ENCODE results near the gene TACR1. TPM values are rescaled to one million over a fixed set of nuclear protein-coding genes. Genes with fewer than 3 reads are reported as not detected.

TACR1 gene
- total and polyA plus RNA-seq, 5 experiments from 2014 or later = 0.14 TPM; not detected in 4

GRCh38 chr2:75134860-75135259 lies 64.5 kb downstream of the TACR1 start:
- no peak for DNase-seq
- no peak overlapping the region for H3K27ac Mint-ChIP-seq
- ATAC-seq = no peak
- POLR2A ChIA-PET = no interaction called here
- H3K9me3 Mint-ChIP-seq = no peaks in the 10 kb centered on the region
- H3K4me3 Mint-ChIP-seq = no peak overlapping the region
- H3K27me3 Mint-ChIP-seq = peaks cover 0 to 4% (median 2%) of the 10 kb centered on the region in 5 donors
- no peaks in the 10 kb centered on the region for H3K36me3 Mint-ChIP-seq
- peaks cover 0 to 2% (median 0%) of the 10 kb centered on the region in 4 donors for H3K4me1 Mint-ChIP-seq

- H3K9me3 Mint-ChIP-seq = no peaks in the 10 kb centered on the region
- POLR2A ChIA-PET = no interaction called here
- peaks cover 0 to 4% (median 2%) of the 10 kb centered on the region in 5 donors for H3K27me3 Mint-ChIP-seq
- no peak for ATAC-seq
- DNase-seq = no peak
- H3K27ac Mint-ChIP-seq = no peak overlapping the region
- peaks cover 0 to 2% (median 0%) of the 10 kb centered on the region in 4 donors for H3K4me1 Mint-ChIP-seq
- no peaks in the 10 kb centered on the region for H3K36me3 Mint-ChIP-seq
- H3K4me3 Mint-ChIP-seq = no peak overlapping the region
These were observed 65.4 kb downstream of the TACR1 start for GRCh38 chr2:75133621-75134570.

GRCh38 chr2:75130171-75130570 lies 69.1 kb downstream of the TACR1 start:
- H3K36me3 Mint-ChIP-seq = peaks cover 0 to 26% (median 21%) of the 10 kb centered on the region in 3 donors
- H3K4me3 Mint-ChIP-seq = no peak overlapping the region

GRCh38 chr2:75123876-75124275 lies 75.4 kb downstream of the TACR1 start:
- Mint-ChIP-seq H3K4me1 (peaks cover 0 to 2% (median 0%) of the 10 kb centered on the region in 4 donors), H3K36me3 (peaks cover 0 to 26% (median 23%) of the 10 kb centered on the region in 3 donors), H3K27me3 (peaks cover 0 to 2% (median 0%) of the 10 kb centered on the region in 5 donors)

More at GRCh38 chr2:75130171-75130570, 69.1 kb downstream of the TACR1 start:
- Mint-ChIP-seq H3K27me3 (peaks cover 0 to 5% (median 0%) of the 10 kb centered on the region in 5 donors), H3K4me1 (peaks cover 0 to 2% (median 0%) of the 10 kb centered on the region in 4 donors), H3K9me3 (peaks cover 0 to 17% (median 4%) of the 10 kb centered on the region in 9 donors), H3K27ac (peak overlapping the region in 1 of 10 donors; percentile 66)
- ATAC-seq = no peak
- peak in 1 of 10 donors; percentile 4 for DNase-seq
- POLR2A ChIA-PET = no interaction called here

GRCh38 chr2:75113231-75113869 lies 86.0 kb downstream of the TACR1 start:
- ATAC-seq = no peak
- no peak for DNase-seq
- no peak overlapping the region for H3K27ac Mint-ChIP-seq
- peaks cover 0 to 6% (median 0%) of the 10 kb centered on the region in 5 donors for H3K27me3 Mint-ChIP-seq
- POLR2A ChIA-PET = no interaction called here
- H3K36me3 Mint-ChIP-seq = peaks cover 0 to 3% (median 3%) of the 10 kb centered on the region in 3 donors
- no peak overlapping the region for H3K4me3 Mint-ChIP-seq
- no peaks in the 10 kb centered on the region for H3K4me1 Mint-ChIP-seq
- no peaks in the 10 kb centered on the region for H3K9me3 Mint-ChIP-seq

More at GRCh38 chr2:75123876-75124275, 75.4 kb downstream of the TACR1 start:
- H3K9me3 Mint-ChIP-seq = peaks cover 0 to 17% (median 4%) of the 10 kb centered on the region in 9 donors
- DNase-seq (no peak), ATAC-seq (no peak)
- no peak overlapping the region for H3K27ac Mint-ChIP-seq
- POLR2A ChIA-PET = no interaction called here
- H3K4me3 Mint-ChIP-seq = no peak overlapping the region

GRCh38 chr2:75108937-75109482 lies 90.3 kb downstream of the TACR1 start:
- ATAC-seq (no peak), DNase-seq (no peak)
- Mint-ChIP-seq H3K4me3 (no peak overlapping the region), H3K36me3 (no peaks in the 10 kb centered on the region), H3K9me3 (peaks cover 0 to 2% (median 0%) of the 10 kb centered on the region in 9 donors), H3K27ac (no peak overlapping the region), H3K4me1 (no peaks in the 10 kb centered on the region), H3K27me3 (peaks cover 0 to 4% (median 0%) of the 10 kb centered on the region in 5 donors)
- POLR2A ChIA-PET = no interaction called here

- DNase-seq (no peak), ATAC-seq (no peak)
- no peak overlapping the region for H3K27ac Mint-ChIP-seq
- H3K4me1 Mint-ChIP-seq = peaks cover 0 to 3% (median 0%) of the 10 kb centered on the region in 4 donors
- peaks cover 0 to 16% (median 8%) of the 10 kb centered on the region in 5 donors for H3K27me3 Mint-ChIP-seq
- H3K36me3 Mint-ChIP-seq = peaks cover 8 to 15% (median 9%) of the 10 kb centered on the region in 3 donors
- peaks cover 0 to 21% (median 7%) of the 10 kb centered on the region in 9 donors for H3K9me3 Mint-ChIP-seq
- POLR2A ChIA-PET = no interaction called here
- H3K4me3 Mint-ChIP-seq = no peak overlapping the region
These were observed 97.3 kb downstream of the TACR1 start for GRCh38 chr2:75102011-75102410.

GRCh38 chr2:75100801-75101151 lies 98.5 kb downstream of the TACR1 start:
- DNase-seq = no peak
- Mint-ChIP-seq H3K9me3 (peaks cover 0 to 21% (median 7%) of the 10 kb centered on the region in 9 donors), H3K36me3 (peaks cover 8 to 15% (median 9%) of the 10 kb centered on the region in 3 donors), H3K27ac (no peak overlapping the region), H3K4me1 (peaks cover 0 to 3% (median 0%) of the 10 kb centered on the region in 4 donors), H3K27me3 (peaks cover 0 to 16% (median 11%) of the 10 kb centered on the region in 5 donors), H3K4me3 (no peak overlapping the region)
- POLR2A ChIA-PET = no interaction called here
- ATAC-seq = no peak

- Mint-ChIP-seq H3K36me3 (peaks cover 8 to 18% (median 9%) of the 10 kb centered on the region in 3 donors), H3K4me1 (peaks cover 0 to 3% (median 0%) of the 10 kb centered on the region in 4 donors), H3K27ac (no peak overlapping the region), H3K9me3 (peaks cover 0 to 21% (median 7%) of the 10 kb centered on the region in 9 donors), H3K27me3 (peaks cover 0 to 16% (median 11%) of the 10 kb centered on the region in 5 donors), H3K4me3 (no peak overlapping the region)
- DNase-seq (no peak), ATAC-seq (no peak)
- POLR2A ChIA-PET = no interaction called here
These were observed 99.1 kb downstream of the TACR1 start for GRCh38 chr2:75100011-75100800.

- no peak for DNase-seq
- Mint-ChIP-seq H3K27me3 (peaks cover 0 to 17% (median 11%) of the 10 kb centered on the region in 5 donors), H3K36me3 (peaks cover 8 to 18% (median 9%) of the 10 kb centered on the region in 3 donors), H3K27ac (no peak overlapping the region), H3K4me1 (peaks cover 0 to 3% (median 0%) of the 10 kb centered on the region in 4 donors), H3K4me3 (no peak overlapping the region), H3K9me3 (peaks cover 0 to 21% (median 5%) of the 10 kb centered on the region in 9 donors)
- no peak for ATAC-seq
- POLR2A ChIA-PET = no interaction called here
These were observed 99.8 kb downstream of the TACR1 start for GRCh38 chr2:75099521-75099922.

- H3K27ac Mint-ChIP-seq = no peak overlapping the region
- ATAC-seq (no peak), DNase-seq (peak in 1 of 10 donors; percentile 2)
- H3K27me3 Mint-ChIP-seq = peaks cover 0 to 20% (median 11%) of the 10 kb centered on the region in 5 donors
- H3K4me3 Mint-ChIP-seq = no peak overlapping the region
- POLR2A ChIA-PET = no interaction called here
- H3K9me3 Mint-ChIP-seq = peaks cover 0 to 19% (median 6%) of the 10 kb centered on the region in 9 donors
- peaks cover 8 to 16% (median 9%) of the 10 kb centered on the region in 3 donors for H3K36me3 Mint-ChIP-seq
- peaks cover 0 to 3% (median 0%) of the 10 kb centered on the region in 4 donors for H3K4me1 Mint-ChIP-seq
These were observed 100.5 kb downstream of the TACR1 start for GRCh38 chr2:75098856-75099255.

- peaks cover 0 to 20% (median 9%) of the 10 kb centered on the region in 5 donors for H3K27me3 Mint-ChIP-seq
- peaks cover 0 to 3% (median 0%) of the 10 kb centered on the region in 4 donors for H3K4me1 Mint-ChIP-seq
- POLR2A ChIA-PET = no interaction called here
- no peak for DNase-seq
- H3K27ac Mint-ChIP-seq = no peak overlapping the region
- H3K9me3 Mint-ChIP-seq = peaks cover 0 to 9% (median 4%) of the 10 kb centered on the region in 9 donors
- no peak for ATAC-seq
- peaks cover 8 to 14% (median 9%) of the 10 kb centered on the region in 3 donors for H3K36me3 Mint-ChIP-seq
- H3K4me3 Mint-ChIP-seq = no peak overlapping the region
These were observed 101.5 kb downstream of the TACR1 start for GRCh38 chr2:75097831-75098230.

Data from naive thymus-derived CD8-positive, alpha-beta T cell (primary cell).